GM12872 (cell line): Measurements from ENCODE around the gene DPP6.

ENCODE experiments used
- CTCF ChIP-seq: IDR thresholded peaks from 3 replicates; pipeline ENCODE4 v1.5.1; 2011; ENCODE audit warnings: low read depth, mild to moderate bottlenecking, low read length, moderate library complexity; ENCODE audit not compliant: insufficient read depth

The DPP6 gene

DNA sequence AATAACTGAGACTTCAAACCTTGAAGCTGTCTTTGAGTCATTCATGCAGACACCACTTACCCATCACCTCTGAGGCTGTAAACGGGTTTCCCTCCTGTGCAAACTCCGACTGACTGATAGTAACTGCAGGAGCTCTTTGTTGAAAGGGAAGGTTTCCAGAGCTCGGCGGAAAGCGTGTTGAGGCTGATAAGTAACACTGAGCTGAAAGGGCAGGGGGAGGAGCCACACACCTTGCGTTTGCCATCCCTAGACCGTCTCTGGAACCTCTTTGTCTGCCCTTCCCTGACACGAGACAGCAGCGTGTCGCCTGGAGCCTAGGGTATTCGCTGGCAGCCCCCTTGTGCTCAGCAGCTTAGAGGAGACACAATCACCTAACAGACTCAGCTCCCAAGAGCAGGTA lies 816.7 kb downstream of the DPP6 start:
- TF ChIP-seq CTCF, result no peak

DNA sequence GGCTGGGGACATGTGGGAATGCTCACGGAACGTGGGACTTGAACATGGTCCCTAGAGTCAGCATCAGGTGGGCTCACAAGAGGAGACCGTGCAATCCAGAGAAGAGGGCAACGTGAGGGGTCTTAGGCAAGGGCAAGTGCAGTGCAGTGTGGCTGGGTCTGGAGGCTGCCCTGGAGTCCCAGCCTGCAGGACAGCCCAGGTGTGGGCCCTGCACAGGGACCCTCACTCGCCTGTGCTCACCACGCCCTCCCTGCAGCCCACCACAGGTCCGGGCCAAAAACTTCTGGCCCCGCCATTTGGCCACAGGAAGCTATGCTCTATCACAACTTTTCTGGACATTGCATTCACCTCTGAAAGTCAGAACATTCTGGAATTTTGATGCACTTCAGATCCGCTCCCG lies 817.2 kb downstream of the DPP6 start:
- TF ChIP-seq CTCF, result no peak

- TF ChIP-seq CTCF, result no peak
Measured at GRCh38 chr7:154871507-154871906, 819.3 kb downstream of the DPP6 start.

DNA sequence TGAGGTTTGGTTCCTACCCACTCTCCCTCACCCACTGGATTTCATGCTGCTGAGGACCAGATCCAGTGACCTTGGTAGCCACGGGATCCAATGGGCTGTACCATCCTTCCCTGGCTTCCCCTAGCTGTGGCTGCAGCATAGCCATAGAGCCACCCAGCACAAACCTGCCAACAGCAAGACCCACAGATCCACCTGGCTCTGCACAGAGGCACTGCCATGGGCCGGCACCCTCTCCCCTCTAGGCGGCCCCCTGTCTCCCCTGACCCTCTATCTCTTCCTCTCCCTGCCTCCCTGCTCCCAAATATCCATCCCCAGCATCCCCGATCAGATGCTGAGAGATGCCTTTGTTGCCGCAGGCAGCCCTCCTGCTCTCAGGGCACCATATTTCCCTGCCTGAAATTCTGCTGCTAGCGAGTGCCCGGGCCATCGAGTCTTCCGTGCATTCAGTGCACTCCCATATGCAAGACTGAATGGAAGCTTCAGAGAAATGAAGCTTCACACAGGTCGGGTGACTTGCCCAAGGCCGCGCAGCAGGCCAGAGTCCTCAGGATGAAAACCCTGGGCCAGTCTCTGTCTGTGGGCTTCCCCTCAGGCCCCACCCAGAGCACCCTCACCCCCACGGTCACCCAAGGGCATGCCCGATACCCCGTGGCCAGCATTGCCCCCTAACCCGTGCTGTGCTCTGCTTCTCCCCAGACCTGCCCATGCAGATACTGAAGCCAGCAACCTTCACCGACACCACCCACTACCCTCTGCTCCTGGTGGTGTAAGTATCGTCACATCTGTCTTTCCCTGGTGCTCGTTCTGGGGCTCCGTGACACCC lies 819.9 kb downstream of the DPP6 start:
- no peak for TF ChIP-seq CTCF

DNA sequence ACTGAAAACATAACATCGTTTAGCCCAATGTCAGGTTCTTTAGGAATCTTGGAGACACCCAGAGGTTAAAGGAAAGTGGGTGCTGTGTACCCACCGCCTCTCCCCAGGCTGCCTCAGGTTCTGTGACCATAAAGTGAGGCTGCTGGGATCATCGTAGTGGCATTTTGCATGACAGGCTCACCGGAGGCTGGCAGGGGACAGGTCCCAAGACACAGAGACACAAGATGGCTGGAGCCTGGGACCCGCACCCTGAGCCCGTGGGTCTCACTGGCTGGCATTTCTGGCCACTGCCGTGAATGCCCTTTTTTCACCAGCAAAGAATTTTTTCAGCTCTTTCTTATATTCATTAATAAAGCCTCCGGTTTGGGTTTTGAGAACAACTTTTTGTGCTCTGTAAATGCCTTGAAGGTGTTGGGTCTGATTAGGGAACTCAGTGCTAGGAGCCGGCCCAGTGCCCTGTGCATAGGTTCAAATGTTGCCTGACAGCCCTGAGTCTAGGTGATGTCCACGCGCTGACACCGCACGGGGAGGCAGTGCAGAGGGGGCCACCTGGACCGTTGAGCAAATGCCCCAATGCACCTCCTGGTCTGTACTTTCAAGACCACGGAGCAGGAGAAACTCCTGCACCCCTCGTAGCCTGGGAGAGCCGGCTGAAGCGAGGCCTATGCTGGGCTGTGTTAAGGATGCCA lies 820.8 kb downstream of the DPP6 start:
- no peak for TF ChIP-seq CTCF

- TF ChIP-seq CTCF, result no peak
Measured at GRCh38 chr7:154873500-154874121, 821.4 kb downstream of the DPP6 start.

DNA sequence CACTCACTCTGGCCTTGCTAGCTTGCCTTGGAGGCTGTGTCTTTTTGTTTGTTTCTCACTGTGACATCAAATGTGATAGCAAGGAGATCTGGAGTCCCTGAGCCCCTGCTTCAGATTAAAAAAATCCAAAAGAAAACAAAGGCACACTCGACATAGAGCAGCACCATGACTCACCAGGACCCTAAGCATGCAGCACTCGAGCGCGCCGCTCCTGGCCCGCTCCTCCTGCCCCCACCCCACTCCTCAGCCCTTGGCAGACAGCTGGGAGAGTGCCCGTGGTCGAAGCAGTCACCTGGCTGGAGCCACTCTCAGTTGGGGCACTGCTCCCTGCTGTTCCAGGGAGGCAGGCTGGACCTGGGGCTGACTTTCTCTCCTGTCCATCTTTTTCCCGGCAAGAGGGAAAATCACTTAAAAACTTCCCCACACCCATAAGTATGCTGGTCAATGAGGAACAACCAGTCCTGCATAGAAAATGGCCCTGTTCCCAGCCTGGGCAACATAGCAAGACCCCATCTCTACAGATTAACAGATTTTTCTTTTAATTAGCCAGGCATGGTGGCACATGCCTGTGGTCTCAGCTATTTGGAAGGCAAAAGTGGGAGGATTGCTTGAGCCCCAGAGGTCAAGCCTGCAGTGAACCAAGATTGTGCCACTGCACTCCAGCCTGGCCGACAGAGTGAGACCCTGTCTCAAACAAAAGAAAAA lies 822.4 kb downstream of the DPP6 start:
- no peak for TF ChIP-seq CTCF
